ENCODE data around the gene NIBAN1. TPM values are rescaled to one million over a fixed set of nuclear protein-coding genes. Genes with fewer than 3 reads are reported as not detected.

The NIBAN1 gene
- total and polyA plus RNA-seq, 9 of the 15 experiments (the other 6 are each of a cell fraction or from before 2014, with no cell fraction given), result 1.5 to 26.6 (median 16.2) TPM

DNA sequence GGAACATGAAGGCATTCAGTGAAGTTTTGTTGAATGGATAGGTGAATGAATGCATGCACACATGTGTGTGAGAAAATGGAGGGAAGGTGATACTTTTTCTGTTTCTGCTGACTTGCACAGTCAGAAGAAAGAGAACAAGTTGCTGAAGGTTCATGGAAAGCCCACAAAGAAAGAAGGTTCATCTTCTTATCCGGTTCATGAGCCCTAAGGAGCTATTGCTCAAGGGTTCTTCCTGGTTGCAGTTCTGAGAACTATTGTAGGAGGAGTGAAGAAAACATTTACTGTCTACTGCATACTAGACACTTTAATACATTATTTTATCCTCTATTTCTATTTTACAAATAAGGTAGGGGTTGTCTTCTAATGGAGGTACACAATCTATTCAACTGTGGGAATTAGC is 13.4 kb upstream of the NIBAN1 start:
- Histone ChIP-seq H3K9ac (ENCODE audit: insufficient read depth in 1 of 2, low read depth in 2 of 2, low read length in 2 of 2) (no peak overlapping the region), H4K20me1 (replicated peaks; ENCODE audit: control insufficient read depth, insufficient read depth, low read length) (no peaks in the 10 kb centered on the region), H3K4me3 (no peak overlapping the region), H3K4me1 (replicated peaks in 1 of 2; ENCODE audit: control insufficient read depth in 2 of 2, insufficient read depth in 2 of 2, low read length in 2 of 2) (no peaks in the 10 kb centered on the region), H3K9me1 (ENCODE audit: control insufficient read depth, insufficient read depth, low read length) (no peaks in the 10 kb centered on the region), H3K27ac (ENCODE audit: extremely low read depth, low read depth, low read length) (no peak overlapping the region), H3K27me3 (ENCODE audit: control insufficient read depth in 2 of 2, insufficient read depth in 2 of 2, low read length in 2 of 2) (peaks cover 0 to 2% of the 10 kb centered on the region in 2 experiments; a peak in 1 of 5 replicates), H2AFZ (ENCODE audit: low read depth, low read length) (no peak overlapping the region), H3K79me2 (ENCODE audit: control insufficient read depth, insufficient read depth, low read length) (no peaks in the 10 kb centered on the region), H3K4me2 (ENCODE audit: insufficient read depth, low read length) (no peak overlapping the region), H3K9me3 (replicated peaks; ENCODE audit: control insufficient read depth, insufficient read depth, low read depth, low read length) (no peaks in the 10 kb centered on the region), H3K36me3 (ENCODE audit: control insufficient read depth, insufficient read depth, low read length) (no peaks in the 10 kb centered on the region)
- CTCF ChIA-PET (ENCODE audit: low intra/inter-chr PET ratio), result interaction anchor here (1.6 kb wide), 1 partner anchor 183 kb away, joined by 5 read pairs; no protein-coding TSS in a partner anchor
- WGBS (ENCODE audit: insufficient coverage, low coverage, missing lambda C conversion rate), result 0% methylated on average over 1 of the region's 1 CpG
- intact Hi-C loops (cut with micrococcal nuclease), result loop anchor here (5.0 to 10.0 kb wide), 2 partner anchors 323 to 690 kb away; no protein-coding TSS in a partner anchor
- POLR2A ChIA-PET, result interaction anchor here (2.7 kb wide), 1 partner anchor 13 kb away, joined by 15 read pairs; the partner anchor contains the start of gene NIBAN1
- DNase-seq (ENCODE audit: extremely low read depth in 1 of 4, low spot score in 3 of 4) (no peak), ATAC-seq (no peak), FAIRE-seq (no peak)
- in situ Hi-C loops (cut with MboI), result no loop called here
- no TSS peak for BruUV-seq (replicated peaks)
- TF ChIP-seq TEAD4 (IDR thresholded peaks at IDR 0.05; ENCODE audit: low read length), result no peak
- TF ChIP-seq TEAD4 (CRISPR knock-in tag; IDR thresholded peaks at IDR 0.05; ENCODE audit: borderline replicate concordance), result no peak
- peak; percentile 23; the same call in 1 of the 2 replicates for TF ChIP-seq CEBPB (tag; IDR thresholded peaks at IDR 0.05)
- peak; percentile 37; the same call in 1 of the 2 replicates for TF ChIP-seq C11orf30 (IDR thresholded peaks at IDR 0.05; ENCODE audit: low read depth)
- peak; percentile 31; the same call in 1 of the 2 replicates for TF ChIP-seq ZNF316 (IDR thresholded peaks at IDR 0.05)

DNA sequence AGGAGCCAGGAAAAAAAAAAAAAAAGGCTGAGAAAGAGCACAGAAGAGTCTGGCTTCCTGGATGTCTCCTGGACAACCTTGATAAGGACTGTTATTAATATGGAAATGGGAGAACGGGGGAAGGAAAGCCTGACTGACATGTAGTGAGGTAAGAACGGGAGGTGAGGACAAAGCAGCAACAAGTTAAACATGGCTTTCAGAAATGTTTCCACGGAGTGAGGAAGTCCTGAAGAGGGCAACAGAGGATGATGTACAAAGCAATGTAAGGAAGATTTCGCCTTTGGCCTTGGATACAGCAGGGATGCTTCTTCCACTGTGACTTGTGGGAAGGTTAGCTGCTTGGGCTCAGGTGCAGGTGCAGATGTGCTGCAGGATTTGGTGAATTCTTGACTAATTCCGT is 11.9 kb upstream of the NIBAN1 start:
- BruUV-seq (replicated peaks), result no TSS peak
- peak; percentile 81 for FAIRE-seq
- peak; percentile 55 for ATAC-seq
- TF ChIP-seq, protein P1, sequence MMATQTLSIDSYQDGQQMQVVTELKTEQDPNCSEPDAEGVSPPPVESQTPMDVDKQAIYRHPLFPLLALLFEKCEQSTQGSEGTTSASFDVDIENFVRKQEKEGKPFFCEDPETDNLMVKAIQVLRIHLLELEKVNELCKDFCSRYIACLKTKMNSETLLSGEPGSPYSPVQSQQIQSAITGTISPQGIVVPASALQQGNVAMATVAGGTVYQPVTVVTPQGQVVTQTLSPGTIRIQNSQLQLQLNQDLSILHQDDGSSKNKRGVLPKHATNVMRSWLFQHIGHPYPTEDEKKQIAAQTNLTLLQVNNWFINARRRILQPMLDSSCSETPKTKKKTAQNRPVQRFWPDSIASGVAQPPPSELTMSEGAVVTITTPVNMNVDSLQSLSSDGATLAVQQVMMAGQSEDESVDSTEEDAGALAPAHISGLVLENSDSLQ (IDR thresholded peaks at IDR 0.05), result peak; percentile 40; the same call in 1 of the 2 replicates
- TF ChIP-seq, protein P2, sequence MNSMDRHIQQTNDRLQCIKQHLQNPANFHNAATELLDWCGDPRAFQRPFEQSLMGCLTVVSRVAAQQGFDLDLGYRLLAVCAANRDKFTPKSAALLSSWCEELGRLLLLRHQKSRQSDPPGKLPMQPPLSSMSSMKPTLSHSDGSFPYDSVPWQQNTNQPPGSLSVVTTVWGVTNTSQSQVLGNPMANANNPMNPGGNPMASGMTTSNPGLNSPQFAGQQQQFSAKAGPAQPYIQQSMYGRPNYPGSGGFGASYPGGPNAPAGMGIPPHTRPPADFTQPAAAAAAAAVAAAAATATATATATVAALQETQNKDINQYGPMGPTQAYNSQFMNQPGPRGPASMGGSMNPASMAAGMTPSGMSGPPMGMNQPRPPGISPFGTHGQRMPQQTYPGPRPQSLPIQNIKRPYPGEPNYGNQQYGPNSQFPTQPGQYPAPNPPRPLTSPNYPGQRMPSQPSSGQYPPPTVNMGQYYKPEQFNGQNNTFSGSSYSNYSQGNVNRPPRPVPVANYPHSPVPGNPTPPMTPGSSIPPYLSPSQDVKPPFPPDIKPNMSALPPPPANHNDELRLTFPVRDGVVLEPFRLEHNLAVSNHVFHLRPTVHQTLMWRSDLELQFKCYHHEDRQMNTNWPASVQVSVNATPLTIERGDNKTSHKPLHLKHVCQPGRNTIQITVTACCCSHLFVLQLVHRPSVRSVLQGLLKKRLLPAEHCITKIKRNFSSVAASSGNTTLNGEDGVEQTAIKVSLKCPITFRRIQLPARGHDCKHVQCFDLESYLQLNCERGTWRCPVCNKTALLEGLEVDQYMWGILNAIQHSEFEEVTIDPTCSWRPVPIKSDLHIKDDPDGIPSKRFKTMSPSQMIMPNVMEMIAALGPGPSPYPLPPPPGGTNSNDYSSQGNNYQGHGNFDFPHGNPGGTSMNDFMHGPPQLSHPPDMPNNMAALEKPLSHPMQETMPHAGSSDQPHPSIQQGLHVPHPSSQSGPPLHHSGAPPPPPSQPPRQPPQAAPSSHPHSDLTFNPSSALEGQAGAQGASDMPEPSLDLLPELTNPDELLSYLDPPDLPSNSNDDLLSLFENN (IDR thresholded peaks at IDR 0.05; ENCODE audit: low read depth in 2 of 2, low read length in 2 of 2), result no peak
- TF ChIP-seq CTBP1 (IDR thresholded peaks at IDR 0.05; ENCODE audit: borderline replicate concordance) (0 out of 2 replicates have a peak, but pooled peaks have one; percentile 18), RCOR1 (IDR thresholded peaks at IDR 0.05; ENCODE audit: borderline replicate concordance in 1 of 2, low read depth in 2 of 2, low read length in 2 of 2) (peak in 1 of 2 experiments; percentile 46; a peak in 1 of 4 replicates), SPI1 (IDR thresholded peaks at IDR 0.05; ENCODE audit: borderline replicate concordance, low read depth, low read length) (peak; percentile 44; the same call in 1 of the 2 replicates)

More for the DNA sequence above, 11.9 kb upstream of the NIBAN1 start:
- H3K9ac ChIP-seq (ENCODE audit: insufficient read depth in 1 of 2, low read depth in 2 of 2, low read length in 2 of 2), result no peak overlapping the region
- peaks cover 0 to 2% of the 10 kb centered on the region in 2 experiments; a peak in 2 of 5 replicates for H3K4me1 ChIP-seq (replicated peaks in 1 of 2; ENCODE audit: control insufficient read depth in 2 of 2, insufficient read depth in 2 of 2, low read length in 2 of 2)
- H3K9me1 ChIP-seq (ENCODE audit: control insufficient read depth, insufficient read depth, low read length), result no peaks in the 10 kb centered on the region
- ChIA-PET CTCF (ENCODE audit: low intra/inter-chr PET ratio) (interaction anchor here (0.7 to 2.6 kb wide), 4 partner anchors 179 to 695 kb away, joined by 3 to 19 read pairs (median 4); no protein-coding TSS in a partner anchor), POLR2A (interaction anchor here (0.8 to 2.7 kb wide), 3 partner anchors 12 to 231 kb away, joined by 3 to 15 read pairs (median 5); partner anchors contain the start of gene NIBAN1)
- no peaks in the 10 kb centered on the region for H3K9me3 ChIP-seq (replicated peaks; ENCODE audit: control insufficient read depth, insufficient read depth, low read depth, low read length)
- intact Hi-C loops (cut with micrococcal nuclease), result loop anchor here (1.0 to 10.0 kb wide), 3 partner anchors 184 to 691 kb away; no protein-coding TSS in a partner anchor
- DNase-seq (ENCODE audit: extremely low read depth in 1 of 4, low spot score in 3 of 4), result peak in 1 of 4 experiments; percentile 38
- H3K27me3 ChIP-seq (ENCODE audit: control insufficient read depth in 2 of 2, insufficient read depth in 2 of 2, low read length in 2 of 2), result peaks cover 0 to 2% of the 10 kb centered on the region in 2 experiments; a peak in 1 of 5 replicates
- no peak overlapping the region for H3K4me3 ChIP-seq
- H4K20me1 ChIP-seq (replicated peaks; ENCODE audit: control insufficient read depth, insufficient read depth, low read length), result no peaks in the 10 kb centered on the region
- H3K36me3 ChIP-seq (ENCODE audit: control insufficient read depth, insufficient read depth, low read length), result no peaks in the 10 kb centered on the region
- no peak overlapping the region for H3K27ac ChIP-seq (ENCODE audit: extremely low read depth, low read depth, low read length)
- no peak overlapping the region for H2AFZ ChIP-seq (ENCODE audit: low read depth, low read length)
- in situ Hi-C loops (cut with MboI), result no loop called here
- WGBS (ENCODE audit: insufficient coverage, low coverage, missing lambda C conversion rate), result 5% methylated on average over 5 of the region's 5 CpGs
- H3K79me2 ChIP-seq (ENCODE audit: control insufficient read depth, insufficient read depth, low read length), result no peaks in the 10 kb centered on the region
- H3K4me2 ChIP-seq (ENCODE audit: insufficient read depth, low read length), result no peak overlapping the region

Measured in K562 (cell line).